ENCODE measurements around the gene SLC51B.

SLC51B gene

GRCh38 chr15:65027593-65027992, 17.6 kb upstream of the SLC51B start:
- TF ChIP-seq Cebpa-rat (IDR thresholded peaks at IDR 0.05) = no peak
- Histone ChIP-seq H3K9me3 (no peaks in the 10 kb centered on the region), H3K4me1 (peaks cover 23% of the 10 kb centered on the region), H3K9ac (peak overlapping the region; percentile 88; the same call in 1 of the 2 replicates), H3K36me3 (peaks cover 39% of the 10 kb centered on the region), H3K27me3 (no peaks in the 10 kb centered on the region), H3K4me3 (peak overlapping the region; percentile 86), H3K4me2 (peak overlapping the region; percentile 91), H4K20me1 (peaks cover 8% of the 10 kb centered on the region; the same call in 1 of the 2 replicates), H3K27ac (no peak overlapping the region)

- no peak for TF ChIP-seq Cebpa-rat (IDR thresholded peaks at IDR 0.05)
- Histone ChIP-seq H3K4me3 (peak overlapping the region; percentile 86), H3K27ac (no peak overlapping the region)
Measured at GRCh38 chr15:65028338-65028737, 16.8 kb upstream of the SLC51B start.

GRCh38 chr15:65028921-65029735, 16.1 kb upstream of the SLC51B start, which contains the start of gene MTFMT:
Gene MTFMT (minus strand): TSS chr15:65029639. CDS start chr15:65029613, 26 bp downstream.
- Histone ChIP-seq H4K20me1 (peaks cover 8% of the 10 kb centered on the region; the same call in 1 of the 2 replicates), H3K9me3 (no peaks in the 10 kb centered on the region), H3K4me1 (peaks cover 37% of the 10 kb centered on the region), H3K4me2 (peak within 1 kb of the TSS; percentile 91), H3K9ac (peak within 1 kb of the TSS; percentile 88), H3K36me3 (peaks cover 26% of the 10 kb centered on the region), H3K4me3 (peak within 1 kb of the TSS; percentile 86), H3K27ac (peak within 1 kb of the TSS; percentile 80), H3K27me3 (no peaks in the 10 kb centered on the region)
- no peak for TF ChIP-seq Cebpa-rat (IDR thresholded peaks at IDR 0.05)

More at GRCh38 chr15:65028338-65028737, 16.8 kb upstream of the SLC51B start:
- Histone ChIP-seq H3K36me3 (peaks cover 34% of the 10 kb centered on the region), H3K27me3 (no peaks in the 10 kb centered on the region), H3K4me1 (peaks cover 30% of the 10 kb centered on the region), H4K20me1 (peaks cover 8% of the 10 kb centered on the region; the same call in 1 of the 2 replicates), H3K9ac (peak overlapping the region; percentile 88), H3K9me3 (no peaks in the 10 kb centered on the region), H3K4me2 (peak overlapping the region; percentile 91)

GRCh38 chr15:65029736-65030208, 15.4 kb upstream of the SLC51B start:
- Histone ChIP-seq H3K4me3 (peak overlapping the region; percentile 86), H3K27me3 (no peaks in the 10 kb centered on the region), H3K4me2 (0 out of 2 replicates have a peak overlapping the region, but pooled peaks have one; percentile 31), H3K4me1 (peaks cover 37% of the 10 kb centered on the region), H3K36me3 (peaks cover 21% of the 10 kb centered on the region), H3K9ac (no peak overlapping the region), H3K9me3 (no peaks in the 10 kb centered on the region), H4K20me1 (peaks cover 8% of the 10 kb centered on the region; the same call in 1 of the 2 replicates), H3K27ac (no peak overlapping the region)
- TF ChIP-seq Cebpa-rat (IDR thresholded peaks at IDR 0.05) = no peak

- Histone ChIP-seq H3K9ac (0 out of 2 replicates have a peak overlapping the region, but pooled peaks have one; percentile 49), H3K9me3 (no peaks in the 10 kb centered on the region), H3K4me1 (peaks cover 27% of the 10 kb centered on the region), H4K20me1 (peaks cover 3% of the 10 kb centered on the region; the same call in 1 of the 2 replicates), H3K4me3 (peak overlapping the region; percentile 34), H3K4me2 (peak overlapping the region; percentile 65), H3K27me3 (no peaks in the 10 kb centered on the region), H3K36me3 (no peaks in the 10 kb centered on the region), H3K27ac (no peak overlapping the region)
- no peak for TF ChIP-seq Cebpa-rat (IDR thresholded peaks at IDR 0.05)
Measured at GRCh38 chr15:65032801-65033537, 12.2 kb upstream of the SLC51B start.

GRCh38 chr15:65033659-65034269, 11.4 kb upstream of the SLC51B start:
- no peak overlapping the region for H3K4me3 ChIP-seq
- 0 out of 2 replicates have a peak overlapping the region, but pooled peaks have one; percentile 49 for H3K9ac ChIP-seq

GRCh38 chr15:65034719-65035118, 10.5 kb upstream of the SLC51B start:
- Histone ChIP-seq H3K27me3 (no peaks in the 10 kb centered on the region), H3K9ac (no peak overlapping the region), H3K36me3 (no peaks in the 10 kb centered on the region), H3K4me3 (no peak overlapping the region), H4K20me1 (no peaks in the 10 kb centered on the region), H3K4me2 (no peak overlapping the region), H3K4me1 (peaks cover 19% of the 10 kb centered on the region), H3K27ac (no peak overlapping the region), H3K9me3 (no peaks in the 10 kb centered on the region)
- TF ChIP-seq Cebpa-rat (IDR thresholded peaks at IDR 0.05) = no peak

More at GRCh38 chr15:65033659-65034269, 11.4 kb upstream of the SLC51B start:
- no peak overlapping the region for H3K27ac ChIP-seq
- H3K36me3 ChIP-seq = no peaks in the 10 kb centered on the region
- H3K9me3 ChIP-seq = no peaks in the 10 kb centered on the region
- H3K4me1 ChIP-seq = peaks cover 20% of the 10 kb centered on the region
- no peaks in the 10 kb centered on the region for H3K27me3 ChIP-seq
- TF ChIP-seq Cebpa-rat (IDR thresholded peaks at IDR 0.05) = no peak
- no peaks in the 10 kb centered on the region for H4K20me1 ChIP-seq
- peak overlapping the region; percentile 65 for H3K4me2 ChIP-seq

GRCh38 chr15:65037309-65037708, 7.9 kb upstream of the SLC51B start:
- Histone ChIP-seq H3K9me3 (no peaks in the 10 kb centered on the region), H3K36me3 (no peaks in the 10 kb centered on the region), H3K27me3 (no peaks in the 10 kb centered on the region), H3K4me2 (no peak overlapping the region), H3K4me3 (no peak overlapping the region), H3K4me1 (peaks cover 20% of the 10 kb centered on the region), H3K9ac (no peak overlapping the region), H4K20me1 (no peaks in the 10 kb centered on the region), H3K27ac (no peak overlapping the region)
- TF ChIP-seq Cebpa-rat (IDR thresholded peaks at IDR 0.05) = no peak

- H3K27ac ChIP-seq = no peak overlapping the region
- TF ChIP-seq Cebpa-rat (IDR thresholded peaks at IDR 0.05) = no peak
- H3K4me2 ChIP-seq = no peak overlapping the region
- H3K9me3 ChIP-seq = no peaks in the 10 kb centered on the region
- no peaks in the 10 kb centered on the region for H4K20me1 ChIP-seq
- peaks cover 12% of the 10 kb centered on the region for H3K4me1 ChIP-seq
- H3K9ac ChIP-seq = no peak overlapping the region
- no peak overlapping the region for H3K4me3 ChIP-seq
- no peaks in the 10 kb centered on the region for H3K27me3 ChIP-seq
- no peaks in the 10 kb centered on the region for H3K36me3 ChIP-seq
Measured at GRCh38 chr15:65038428-65038827, 6.8 kb upstream of the SLC51B start.

Measured in BLaER1 (cell line).